GM12873 (cell line): ENCODE measurements around the gene KCNMA1.

Experiments used
- CTCF ChIP-seq: IDR thresholded peaks from 2 replicates; pipeline ENCODE4 v1.5.1; 2012; ENCODE audit warnings: low read depth, mild to moderate bottlenecking, moderate library complexity, low read length, control low read depth; ENCODE audit not compliant: insufficient read depth; ENCODE audit errors: missing control alignments

Gene KCNMA1

GRCh38 chr10:77031531-77032187 is 605.9 kb downstream of the KCNMA1 start:
- TF ChIP-seq CTCF = no peak

DNA sequence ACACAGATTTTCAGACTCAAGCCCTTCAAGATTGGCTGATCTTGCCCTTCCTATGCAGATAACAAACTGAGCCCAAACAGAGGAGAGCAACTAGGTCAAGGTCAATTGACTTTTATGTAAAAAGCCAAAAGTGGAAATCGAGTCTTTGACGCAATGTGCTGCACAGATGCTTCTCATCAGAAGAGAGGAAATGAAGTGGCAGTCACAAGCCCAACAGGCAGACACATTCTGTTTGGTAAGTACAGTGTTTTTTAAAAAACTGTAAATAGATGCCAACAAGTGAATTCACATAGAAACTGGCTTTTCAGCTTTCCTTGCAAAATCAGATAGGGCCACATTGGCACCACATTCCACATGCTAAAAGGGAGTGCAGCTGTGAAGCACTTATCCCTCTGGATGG is 606.6 kb downstream of the KCNMA1 start:
- no peak for TF ChIP-seq CTCF

DNA sequence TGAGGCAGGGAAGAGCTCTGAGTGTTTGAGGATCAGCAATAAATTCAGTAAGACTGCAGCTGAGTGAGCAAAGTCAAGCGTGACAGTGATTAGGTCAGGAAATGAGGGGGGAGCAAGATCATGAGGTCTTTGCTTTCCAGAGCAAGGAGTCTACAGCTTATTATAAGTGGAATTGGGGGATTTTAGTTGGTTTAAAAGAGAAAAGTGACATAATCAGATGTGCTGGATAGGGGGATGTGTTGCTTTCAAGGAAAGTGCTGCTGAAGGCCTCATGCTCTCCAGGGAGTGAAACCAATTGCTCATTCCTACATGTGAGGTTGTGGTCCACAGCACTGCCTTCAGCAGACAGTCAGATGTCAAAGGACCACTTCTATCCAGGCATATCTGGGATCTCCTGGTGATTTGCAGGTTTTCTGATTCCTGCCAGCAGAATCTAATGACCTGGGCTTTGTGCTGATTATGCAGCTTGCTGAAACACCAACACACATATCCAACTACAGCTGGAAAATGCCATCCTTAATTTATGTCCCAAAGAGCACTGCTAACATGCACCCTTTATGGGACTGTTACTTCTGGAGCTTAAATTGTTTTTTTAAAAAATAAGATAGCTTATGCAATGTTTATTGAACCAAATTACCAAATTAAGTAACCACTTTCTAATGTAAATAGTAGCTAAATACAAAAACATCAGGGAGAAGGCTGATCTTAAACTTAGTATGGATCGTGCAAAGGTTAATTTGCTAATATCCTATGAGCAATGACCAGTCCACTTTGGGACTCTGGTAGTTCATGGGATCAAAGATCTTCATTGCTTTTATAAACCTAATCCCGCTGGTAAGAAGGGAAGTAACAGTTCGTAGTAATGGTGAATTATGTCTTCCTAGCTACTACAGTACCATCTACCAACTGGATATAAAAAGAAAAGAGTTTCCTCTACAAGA is 607.6 kb downstream of the KCNMA1 start:
- TF ChIP-seq CTCF = no peak

GRCh38 chr10:77028042-77028441 is 609.6 kb downstream of the KCNMA1 start:
- no peak for TF ChIP-seq CTCF

- no peak for TF ChIP-seq CTCF
Measured at GRCh38 chr10:77027576-77027975, 610.0 kb downstream of the KCNMA1 start.

DNA sequence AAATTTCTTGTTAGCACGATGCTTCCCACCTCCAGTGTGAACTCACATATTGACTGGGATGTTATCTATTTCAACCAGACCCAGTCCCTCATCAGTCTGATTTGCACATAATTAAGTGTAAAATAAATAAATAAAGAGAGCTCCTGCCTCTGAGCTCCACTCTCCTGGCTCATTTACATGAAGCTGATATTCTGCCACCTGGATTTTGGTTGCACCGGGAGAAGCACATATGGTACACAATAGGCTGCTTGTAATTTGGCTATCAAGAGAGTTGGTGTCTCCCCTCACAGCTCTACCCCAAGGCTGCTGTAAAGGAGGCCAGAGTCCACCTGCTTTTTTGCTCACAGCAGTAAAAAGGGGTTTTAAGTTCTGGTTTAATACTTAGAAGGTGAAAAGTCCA is 610.5 kb downstream of the KCNMA1 start:
- no peak for TF ChIP-seq CTCF

DNA sequence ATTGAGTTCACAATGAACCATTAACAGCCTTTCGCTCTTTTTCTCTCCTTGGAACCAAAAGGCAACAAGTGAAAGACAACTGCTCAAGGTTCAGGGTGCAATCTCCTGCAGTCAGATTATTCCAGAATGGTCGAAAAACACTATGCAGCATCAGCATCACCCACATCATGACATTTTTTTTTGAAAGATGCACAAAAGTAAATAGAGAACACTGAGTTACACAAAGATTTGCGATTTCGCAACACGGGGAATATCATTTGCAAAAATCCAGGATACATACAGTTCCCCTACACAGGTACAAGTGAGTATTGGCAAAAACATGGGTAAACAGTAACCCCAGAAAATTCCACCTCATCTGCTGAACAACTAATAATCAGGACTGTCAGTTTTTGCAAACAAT is 611.5 kb downstream of the KCNMA1 start:
- no peak for TF ChIP-seq CTCF
